CD4-positive, alpha-beta memory T cell (primary cell): ENCODE measurements around the gene KSR1. TPM values are rescaled to one million over a fixed set of nuclear protein-coding genes. Genes with fewer than 3 reads are reported as not detected.

Experiments
- CTCF ChIA-PET: fragments of 350-600 bp; sonication (Branson Sonifier 250); formaldehyde crosslinking; loops from one replicate; lab custom pipeline; 2021; ENCODE audit warnings: inconsistent platforms; ENCODE audit not compliant: partially characterized antibody; lab: Charles Lee
- POLR2A ChIA-PET: fragments of 350-600 bp; sonication (Branson Sonifier 250); formaldehyde crosslinking; loops from one replicate; lab custom pipeline; 2021; ENCODE audit not compliant: partially characterized antibody; lab: Charles Lee
- DNase-seq, 5 donors: peaks; one replicate each; pipeline versions ENCODE4 v3.0.0 to v3.0.0-alpha.2; 2020 to 2022; ENCODE audit warnings: mixed read lengths in 1 of 5
- H3K27ac ChIP-seq: one replicate; pipeline ENCODE4 v1.7.0; 2013; ENCODE audit warnings: low read depth, low read length
- H3K27me3 ChIP-seq: 2 replicates; pipeline ENCODE4 v1.7.0; 2013; ENCODE audit warnings: mild to moderate bottlenecking, low read length, moderate library complexity; ENCODE audit not compliant: insufficient read depth
- H3K36me3 ChIP-seq: 2 replicates; pipeline ENCODE4 v1.7.0; 2013; ENCODE audit warnings: mild to moderate bottlenecking, low read length, moderate library complexity; ENCODE audit not compliant: insufficient read depth
- H3K4me1 ChIP-seq: 2 replicates; pipeline ENCODE4 v1.7.0; 2013; ENCODE audit warnings: mild to moderate bottlenecking, low read length, moderate library complexity; ENCODE audit not compliant: insufficient read depth
- H3K4me3 ChIP-seq, 2 donors: one replicate each; pipeline ENCODE4 v1.7.0; 2013; ENCODE audit warnings: low read length in 2 of 2, mild to moderate bottlenecking in 1 of 2
- H3K9me3 ChIP-seq, 2 donors: one replicate each; pipeline ENCODE4 v1.7.0; 2013; ENCODE audit warnings: low read length in 2 of 2, control low read depth in 1 of 2; ENCODE audit not compliant: control insufficient read depth in 1 of 2
- H3K27ac Mint-ChIP-seq, 7 donors: one replicate each; pipeline ENCODE4 v1.8.0; 2020 to 2021; ENCODE audit warnings: mixed read lengths in 7 of 7, mild to moderate bottlenecking in 6 of 7, inconsistent platforms in 3 of 7, moderate library complexity in 3 of 7
- H3K27me3 Mint-ChIP-seq, 2 donors: one replicate each; pipeline ENCODE4 v1.8.0; 2020 to 2021; ENCODE audit warnings: mixed read lengths in 2 of 2
- H3K36me3 Mint-ChIP-seq, 2 donors: one replicate each; pipeline ENCODE4 v1.8.0; 2020 to 2021; ENCODE audit warnings: mixed read lengths in 2 of 2, inconsistent platforms in 1 of 2, mild to moderate bottlenecking in 1 of 2
- H3K4me1 Mint-ChIP-seq, 4 donors: one replicate each; pipeline ENCODE4 v1.8.0; 2020 to 2021; ENCODE audit warnings: mixed read lengths in 4 of 4, mild to moderate bottlenecking in 1 of 4
- H3K4me3 Mint-ChIP-seq, 8 donors: one replicate each; pipeline ENCODE4 v1.8.0; 2020 to 2021; ENCODE audit warnings: mixed read lengths in 8 of 8, mild to moderate bottlenecking in 7 of 8, moderate library complexity in 6 of 8, inconsistent platforms in 3 of 8
- H3K9me3 Mint-ChIP-seq, 8 donors: one replicate each; pipeline ENCODE4 v1.8.0; 2020 to 2021; ENCODE audit warnings: mixed read lengths in 8 of 8, mild to moderate bottlenecking in 5 of 8, inconsistent platforms in 3 of 8, moderate library complexity in 1 of 8
- intact Hi-C: fragments of 100-400 bp; cut with micrococcal nuclease; formaldehyde crosslinking; loops from one replicate; pipeline ENCODE4 v1.15.1; 2023
- polyA plus RNA-seq, 2 donors: library from polyadenylated mRNA; unstranded; fragments of 300-500 nt; fragmentation: Illumina TruSeq; gene quantifications; one replicate each; pipeline ENCODE4 v1.2.3, GENCODE V29; 2021
- total RNA-seq, 2 experiments: library from RNA; stranded (reverse); gene quantifications; one replicate each; pipeline ENCODE4 v1.2.3, GENCODE V29; 2021

Gene KSR1
- total and polyA plus RNA-seq, 4 experiments from 2014 or later = 0.77 to 40.0 (median 18.7) TPM

DNA sequence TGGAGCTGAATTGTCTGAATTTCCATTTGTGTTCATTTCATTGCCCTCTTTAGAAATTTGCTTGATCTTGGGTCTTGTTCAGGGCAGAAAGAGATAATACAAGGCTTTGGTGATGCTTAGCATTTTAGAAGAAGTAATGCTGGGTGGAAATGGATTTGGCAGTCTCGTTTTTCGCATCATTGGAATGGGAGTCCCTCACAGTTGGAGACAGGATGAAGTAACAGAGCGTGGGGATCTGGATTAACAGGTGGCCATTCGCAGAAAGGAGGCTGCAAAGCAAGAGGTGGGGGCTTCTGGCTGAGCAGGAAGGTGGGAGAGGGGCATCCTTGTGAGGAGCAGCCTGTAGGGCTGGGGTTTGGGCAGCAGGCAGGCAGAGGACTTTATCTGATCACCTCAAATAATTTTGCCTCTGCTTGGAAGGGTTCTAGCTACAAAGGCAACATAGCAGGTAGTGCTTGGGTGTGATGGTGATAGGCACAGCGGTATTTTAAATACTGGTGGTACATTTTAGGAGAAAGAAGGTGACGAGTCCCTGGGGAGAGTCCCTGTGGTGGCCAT is 17.0 kb downstream of the KSR1 start:
- Histone ChIP-seq H3K4me3 (peak overlapping the region in 1 of 2 donors; percentile 19), H3K27ac (peak overlapping the region; percentile 73), H3K36me3 (no peaks in the 10 kb centered on the region), H3K9me3 (no peaks in the 10 kb centered on the region), H3K27me3 (no peaks in the 10 kb centered on the region), H3K4me1 (peaks cover 75% of the 10 kb centered on the region)
- Mint-ChIP-seq H3K27ac (peak overlapping the region; percentile 93 to 98 (median 95)), H3K9me3 (no peaks in the 10 kb centered on the region), H3K36me3 (no peaks in the 10 kb centered on the region), H3K27me3 (no peaks in the 10 kb centered on the region), H3K4me3 (peak overlapping the region; percentile 64 to 83 (median 73)), H3K4me1 (peaks cover 53 to 88% (median 71%) of the 10 kb centered on the region in 4 donors)
- ChIA-PET CTCF (interaction anchor here (0.9 to 2.1 kb wide), 6 partner anchors 8 to 237 kb away, joined by 3 to 10 read pairs (median 4); partner anchors contain the start of gene KSR1), POLR2A (interaction anchor here (1.3 to 4.6 kb wide), 5 partner anchors 8 to 178 kb away, joined by 3 to 56 read pairs (median 6); partner anchors contain the start of gene KSR1)
- DNase-seq = no peak
- intact Hi-C loops = loop anchor here (1.0 to 5.0 kb wide), 2 partner anchors 17 to 181 kb away; partner anchors contain the start of genes KSR1 and WSB1

DNA sequence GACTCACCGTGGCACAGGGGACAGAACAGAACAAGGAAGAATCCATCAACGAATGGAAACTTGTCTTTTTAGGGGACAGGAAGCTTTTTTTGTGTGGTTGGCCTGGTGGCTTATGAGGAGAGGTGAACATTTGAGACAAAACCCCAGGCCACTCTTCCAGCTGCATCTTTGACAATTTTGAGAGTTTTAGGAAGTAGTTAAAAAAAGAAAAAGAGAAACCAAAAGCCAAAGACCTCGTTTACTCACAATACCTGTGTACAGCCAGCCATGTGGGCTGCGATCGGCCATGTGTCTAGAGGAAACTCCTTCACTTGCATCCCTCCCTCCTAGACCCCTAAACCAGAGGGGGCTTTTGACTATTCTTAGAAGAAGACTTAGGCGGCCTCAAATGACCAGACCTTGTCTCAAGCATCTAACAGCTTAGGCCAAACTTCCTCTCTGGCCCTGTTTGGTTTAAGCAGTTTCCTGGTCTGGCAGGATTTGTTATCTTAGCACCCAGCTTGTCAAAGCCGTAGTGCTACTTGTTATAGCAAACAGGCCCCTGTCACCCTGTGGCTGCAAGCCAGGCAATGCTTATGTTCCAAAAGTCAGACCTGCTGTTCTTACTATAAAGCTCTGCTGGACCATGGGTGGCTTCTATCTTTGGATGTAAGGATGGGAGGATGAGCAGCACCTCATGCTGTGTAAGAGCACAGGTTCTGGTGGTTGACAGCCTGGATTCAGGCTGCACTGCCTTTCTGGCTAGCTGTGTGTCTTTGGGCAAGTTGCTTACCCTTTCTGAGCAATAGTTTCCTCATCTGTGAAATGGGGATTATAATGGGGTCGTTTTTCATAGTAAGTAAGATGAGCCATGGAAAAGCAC is 17.7 kb downstream of the KSR1 start:
- ChIA-PET POLR2A (interaction anchor here (1.3 to 4.6 kb wide), 5 partner anchors 14 to 179 kb away, joined by 3 to 56 read pairs (median 6); partner anchors contain the start of gene KSR1), CTCF (interaction anchor here (0.9 to 2.1 kb wide), 6 partner anchors 8 to 237 kb away, joined by 3 to 10 read pairs (median 4); partner anchors contain the start of gene KSR1)
- intact Hi-C loops = loop anchor here (1.0 to 5.0 kb wide), 2 partner anchors 18 to 182 kb away; partner anchors contain the start of genes KSR1 and WSB1
- Mint-ChIP-seq H3K4me3 (peak overlapping the region; percentile 64 to 83 (median 73)), H3K9me3 (no peaks in the 10 kb centered on the region), H3K27ac (peak overlapping the region; percentile 93 to 98 (median 95)), H3K36me3 (no peaks in the 10 kb centered on the region), H3K27me3 (no peaks in the 10 kb centered on the region), H3K4me1 (peaks cover 50 to 85% (median 66%) of the 10 kb centered on the region in 4 donors)
- Histone ChIP-seq H3K36me3 (no peaks in the 10 kb centered on the region), H3K9me3 (no peaks in the 10 kb centered on the region), H3K27me3 (no peaks in the 10 kb centered on the region), H3K27ac (peak overlapping the region; percentile 73), H3K4me3 (peak overlapping the region; percentile 19 to 23), H3K4me1 (peaks cover 68% of the 10 kb centered on the region)
- peak; percentile 63 to 94 (median 69) for DNase-seq

DNA sequence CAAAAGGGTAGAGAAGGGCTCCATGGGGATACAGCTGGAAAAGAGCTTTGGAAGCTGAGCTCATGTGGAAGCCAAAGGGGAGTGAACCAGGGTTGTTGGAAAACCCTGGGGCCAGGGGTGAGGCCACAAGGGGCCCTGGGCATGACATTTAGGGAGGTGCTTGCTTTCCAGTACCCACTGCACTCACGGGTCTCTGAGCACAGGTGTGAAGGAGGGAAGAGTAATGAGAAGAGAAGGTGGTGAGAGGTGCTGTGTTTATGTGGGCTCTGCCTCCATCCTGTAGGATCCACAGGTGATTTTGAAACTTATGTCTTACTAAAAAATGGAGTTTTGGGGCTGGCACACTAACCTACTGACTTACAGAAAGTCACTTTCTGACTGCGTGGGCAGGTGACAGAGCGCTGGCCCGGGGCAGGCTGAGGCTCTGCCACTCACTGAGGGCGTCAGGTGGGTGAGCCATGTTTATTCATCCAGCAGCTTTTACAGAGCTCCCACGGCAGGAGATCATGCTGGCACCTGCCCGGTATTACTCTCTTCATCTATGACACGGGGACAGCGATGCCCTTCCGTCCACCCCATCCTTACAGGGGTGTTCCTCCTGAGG is 18.9 kb downstream of the KSR1 start:
- intact Hi-C loops = no loop called here

GRCh38 chr17:27475981-27476895 is 20.0 kb downstream of the KSR1 start:
- Mint-ChIP-seq H3K4me1 (peaks cover 51 to 87% (median 69%) of the 10 kb centered on the region in 4 donors), H3K36me3 (no peaks in the 10 kb centered on the region), H3K4me3 (peak overlapping the region in 1 of 8 donors; percentile 75), H3K9me3 (no peaks in the 10 kb centered on the region), H3K27me3 (no peaks in the 10 kb centered on the region), H3K27ac (peak overlapping the region in 6 of 7 donors; percentile 87 to 98 (median 94))
- ChIA-PET POLR2A (interaction anchor here (1.0 kb wide), 1 partner anchor 20 kb away, joined by 4 read pairs; the partner anchor contains the start of gene KSR1), CTCF (no interaction called here)
- no peaks in the 10 kb centered on the region for H3K9me3 ChIP-seq
- H3K4me1 ChIP-seq = peaks cover 74% of the 10 kb centered on the region
- no peak for DNase-seq
- H3K27me3 ChIP-seq = no peaks in the 10 kb centered on the region
- no peaks in the 10 kb centered on the region for H3K36me3 ChIP-seq
- peak overlapping the region; percentile 73 for H3K27ac ChIP-seq
- H3K4me3 ChIP-seq = no peak overlapping the region
- intact Hi-C loops = no loop called here

More for the DNA sequence above, 18.9 kb downstream of the KSR1 start:
- Histone ChIP-seq H3K36me3 (no peaks in the 10 kb centered on the region), H3K4me1 (peaks cover 70% of the 10 kb centered on the region), H3K9me3 (no peaks in the 10 kb centered on the region), H3K4me3 (no peak overlapping the region), H3K27ac (peak overlapping the region; percentile 73), H3K27me3 (no peaks in the 10 kb centered on the region)
- Mint-ChIP-seq H3K27me3 (no peaks in the 10 kb centered on the region), H3K27ac (peak overlapping the region; percentile 87 to 98 (median 94)), H3K4me3 (peak overlapping the region; percentile 12 to 75 (median 66)), H3K4me1 (peaks cover 48 to 85% (median 68%) of the 10 kb centered on the region in 4 donors), H3K36me3 (no peaks in the 10 kb centered on the region), H3K9me3 (no peaks in the 10 kb centered on the region)
- CTCF ChIA-PET = no interaction called here
- POLR2A ChIA-PET = interaction anchor here (1.5 kb wide), 1 partner anchor 15 kb away, joined by 7 read pairs; no protein-coding TSS in a partner anchor
- DNase-seq = peak in 2 of 5 donors; percentile 17 to 49

DNA sequence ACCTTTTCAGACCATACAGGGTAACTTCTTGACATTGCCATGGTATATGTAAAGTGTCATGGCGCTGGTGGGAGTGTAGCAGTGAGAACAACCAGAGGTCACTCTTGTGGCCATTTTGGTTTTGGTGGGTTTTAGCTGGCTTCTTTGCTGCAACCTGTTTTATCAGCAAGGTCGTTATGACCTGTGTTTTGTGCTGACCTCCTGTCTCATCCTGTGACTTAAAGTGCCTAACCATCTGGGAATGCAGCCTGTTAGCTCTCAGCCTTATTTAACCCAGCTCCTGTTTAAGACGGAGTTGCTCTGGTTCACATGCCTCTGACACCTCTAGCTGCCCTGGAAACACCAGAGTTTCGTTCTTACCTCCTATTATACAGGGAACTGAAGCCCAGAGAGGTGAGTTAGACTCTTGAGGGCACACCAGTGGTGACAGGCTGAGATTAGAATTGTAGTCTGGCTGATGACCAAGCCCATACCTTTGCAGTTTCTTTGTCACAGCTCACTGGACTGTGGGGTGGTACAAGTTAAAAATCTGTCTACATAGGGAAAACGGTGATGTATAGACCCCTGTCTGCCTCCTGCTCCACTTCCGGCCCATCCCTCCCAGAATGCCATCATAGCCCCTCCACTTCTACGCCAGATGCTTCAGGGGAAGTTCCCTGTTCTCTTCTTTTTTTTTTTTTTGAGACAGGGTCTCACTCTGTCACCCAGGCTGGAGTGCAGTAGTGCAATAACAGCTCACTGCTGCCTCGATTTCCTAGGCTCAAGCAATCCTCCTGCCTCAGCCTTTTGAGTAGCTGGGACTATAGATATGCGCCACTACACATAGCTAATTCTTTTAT is 21.0 kb downstream of the KSR1 start:
- Histone ChIP-seq H3K27me3 (no peaks in the 10 kb centered on the region), H3K36me3 (no peaks in the 10 kb centered on the region), H3K27ac (no peak overlapping the region), H3K4me1 (peaks cover 71% of the 10 kb centered on the region), H3K9me3 (no peaks in the 10 kb centered on the region), H3K4me3 (no peak overlapping the region)
- Mint-ChIP-seq H3K27me3 (no peaks in the 10 kb centered on the region), H3K4me3 (no peak overlapping the region), H3K27ac (peak overlapping the region in 6 of 7 donors; percentile 22 to 60 (median 35)), H3K4me1 (peaks cover 48 to 87% (median 67%) of the 10 kb centered on the region in 4 donors), H3K9me3 (no peaks in the 10 kb centered on the region), H3K36me3 (no peaks in the 10 kb centered on the region)
- CTCF ChIA-PET = interaction anchor here (0.9 kb wide), 1 partner anchor 12 kb away, joined by 3 read pairs; no protein-coding TSS in a partner anchor
- POLR2A ChIA-PET = no interaction called here
- no peak for DNase-seq
- intact Hi-C loops = no loop called here
